GM23248 (cell line): ENCODE measurements around the gene PGPEP1. TPM values are rescaled to one million over a fixed set of nuclear protein-coding genes. Genes with fewer than 3 reads are reported as not detected.

Experiments
- DNase-seq: peaks from one replicate; pipeline ENCODE4 v3.0.0-alpha.2; 2015
- H2AFZ ChIP-seq: fragments of 200-600 bp; sonication (generic); 2 replicates; pipeline ENCODE4 v1.6.1; 2016; ENCODE audit warnings: antibody characterized with exemption
- H3F3A ChIP-seq: fragments of 200-600 bp; sonication (generic); 2 replicates; pipeline ENCODE4 v1.6.1; 2016; ENCODE audit warnings: mild to moderate bottlenecking, antibody characterized with exemption, mixed run types; ENCODE audit not compliant: insufficient read depth
- H3K27ac ChIP-seq: fragments of 200-600 bp; sonication (generic); 2 replicates; pipeline ENCODE4 v1.5.1; 2016; ENCODE audit warnings: mild to moderate bottlenecking
- H3K27me3 ChIP-seq: fragments of 200-600 bp; sonication (generic); replicated peaks from 2 replicates; pipeline ENCODE4 v1.6.1; 2016; ENCODE audit warnings: mild to moderate bottlenecking; ENCODE audit not compliant: insufficient read depth
- H3K36me3 ChIP-seq: fragments of 200-600 bp; sonication (generic); 2 replicates; pipeline ENCODE4 v1.6.1; 2016; ENCODE audit warnings: low read depth, mild to moderate bottlenecking
- H3K4me1 ChIP-seq: fragments of 200-600 bp; sonication (generic); 2 replicates; pipeline ENCODE4 v1.6.1; 2016; ENCODE audit warnings: mild to moderate bottlenecking; ENCODE audit not compliant: insufficient read depth
- H3K4me2 ChIP-seq: fragments of 200-600 bp; sonication (generic); one replicate; pipeline ENCODE4 v1.6.1; 2016; ENCODE audit warnings: mild to moderate bottlenecking; ENCODE audit not compliant: unreplicated experiment
- H3K4me3 ChIP-seq: fragments of 200-600 bp; sonication (generic); 2 replicates; pipeline ENCODE4 v1.5.1; 2016; ENCODE audit warnings: mild to moderate bottlenecking
- H3K79me2 ChIP-seq: fragments of 200-600 bp; sonication (generic); 2 replicates; pipeline ENCODE4 v1.6.1; 2016; ENCODE audit warnings: mild to moderate bottlenecking; ENCODE audit not compliant: insufficient read depth
- H3K9ac ChIP-seq: fragments of 200-600 bp; sonication (generic); 2 replicates; pipeline ENCODE4 v1.6.1; 2016; ENCODE audit warnings: mild to moderate bottlenecking
- H3K9me2 ChIP-seq: fragments of 200-600 bp; sonication (generic); 2 replicates; pipeline ENCODE4 v1.6.1; 2016; ENCODE audit warnings: mixed run types, mild to moderate bottlenecking, moderate library complexity; ENCODE audit not compliant: insufficient read depth
- H3K9me3 ChIP-seq: fragments of 200-600 bp; sonication (generic); one replicate; pipeline ENCODE4 v1.6.1; 2017; ENCODE audit warnings: low read depth
- H4K20me1 ChIP-seq: fragments of 200-600 bp; sonication (generic); 2 replicates; pipeline ENCODE4 v1.6.0; 2016; ENCODE audit not compliant: insufficient read depth
- EZH2 ChIP-seq: fragments of 200-600 bp; sonication (generic); IDR thresholded peaks from 2 replicates; pipeline ENCODE4 v1.6.1; 2018; ENCODE audit warnings: antibody characterized with exemption, mild to moderate bottlenecking; ENCODE audit not compliant: insufficient read depth, poor library complexity, severe bottlenecking
- EZH2phosphoT487 ChIP-seq: fragments of 200-600 bp; sonication (generic); IDR thresholded peaks from 2 replicates; pipeline ENCODE4 v1.6.1; 2018; ENCODE audit warnings: antibody characterized with exemption, moderate library complexity, mild to moderate bottlenecking, low read depth; ENCODE audit not compliant: insufficient read depth
- WGBS, 2 experiments: methylation state at CpG; one replicate each; pipeline ENCODE4 v1.1.6; 2015 to 2017; ENCODE audit warnings: low lambda C conversion rate in 2 of 2, low coverage in 1 of 2; ENCODE audit errors: missing lambda C conversion rate in 2 of 2; 5-methylcytosine and 5-hydroxymethylcytosine counted together
- in situ Hi-C: fragments of 300-500 bp; cut with MboI; formaldehyde crosslinking; loops from 2 replicates; pipeline ENCODE4 v1.15.0; 2020
- polyA plus RNA-seq: library from polyadenylated mRNA; unstranded; fragments of >200 nt; fragmentation: Nextera tagmentation; extraction: Ambion mirVana; gene quantifications from 2 replicates; pipeline ENCODE4 v1.2.1, GENCODE V29; 2016
- total RNA-seq: library from RNA; depleted of rRNA; stranded (reverse); fragments of >200 nt; shearing (Covaris generic); gene quantifications from 2 replicates; pipeline ENCODE4 v1.2.3, GENCODE V29; 2014

Gene PGPEP1
- total and polyA plus RNA-seq, 2 experiments from 2014 or later = 12.0 to 14.5 TPM

DNA sequence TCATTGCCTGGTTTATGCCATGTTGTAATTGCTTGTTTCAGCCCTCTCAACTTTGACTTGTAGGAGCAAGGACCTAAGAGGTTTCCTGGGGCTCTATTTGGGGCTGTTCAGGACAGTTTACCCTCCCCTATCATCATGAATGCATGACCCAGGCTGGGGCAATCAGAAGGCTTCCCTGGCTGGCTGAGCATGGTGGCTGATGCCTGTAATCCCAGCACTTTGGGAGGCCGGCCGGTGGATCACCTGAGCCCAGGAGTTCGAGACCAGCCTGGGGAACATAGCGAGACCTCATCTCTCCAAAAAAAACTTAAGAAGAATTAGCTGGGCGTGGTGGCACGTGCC, 11.4 kb upstream of the PGPEP1 start:
- 48 to 61% methylated on average over 6 of the region's 6 CpGs for WGBS, 2 experiments
- in situ Hi-C loops = no loop called here
- H3K27ac ChIP-seq = peak overlapping the region; percentile 56

GRCh38 chr19:18330868-18331267, 9.5 kb upstream of the PGPEP1 start:
- no peak for DNase-seq
- H3K27ac ChIP-seq = no peak overlapping the region
- H3K4me3 ChIP-seq = no peak overlapping the region
- H3K36me3 ChIP-seq = no peaks in the 10 kb centered on the region
- no peaks in the 10 kb centered on the region for H3K9me2 ChIP-seq
- in situ Hi-C loops = no loop called here
- peaks cover 6% of the 10 kb centered on the region; the same call in 1 of the 2 replicates for H3K4me1 ChIP-seq
- no peaks in the 10 kb centered on the region for H3K9me3 ChIP-seq
- H3K4me2 ChIP-seq = no peak overlapping the region
- H3F3A ChIP-seq = peaks cover 12% of the 10 kb centered on the region
- TF ChIP-seq EZH2 (no peak), EZH2phosphoT487 (no peak)
- no peak overlapping the region for H2AFZ ChIP-seq
- no peaks in the 10 kb centered on the region for H4K20me1 ChIP-seq
- no peak overlapping the region for H3K9ac ChIP-seq
- WGBS, 2 experiments = 57 to 62% methylated on average over 9 of the region's 9 CpGs
- no peaks in the 10 kb centered on the region for H3K27me3 ChIP-seq
- no peaks in the 10 kb centered on the region for H3K79me2 ChIP-seq

More for the DNA sequence above, 11.4 kb upstream of the PGPEP1 start:
- Histone ChIP-seq H3K36me3 (no peaks in the 10 kb centered on the region), H3K4me3 (peak overlapping the region; percentile 67), H3K4me2 (peak overlapping the region; percentile 93), H3F3A (peaks cover 17% of the 10 kb centered on the region), H3K4me1 (peaks cover 8% of the 10 kb centered on the region), H3K9me2 (no peaks in the 10 kb centered on the region), H4K20me1 (no peaks in the 10 kb centered on the region), H3K9me3 (no peaks in the 10 kb centered on the region), H3K9ac (peak overlapping the region; percentile 67), H3K79me2 (no peaks in the 10 kb centered on the region), H3K27me3 (no peaks in the 10 kb centered on the region), H2AFZ (peak overlapping the region; percentile 94)
- DNase-seq = no peak
- no peak for TF ChIP-seq EZH2phosphoT487
- no peak for TF ChIP-seq EZH2

GRCh38 chr19:18332917-18333530, 7.4 kb upstream of the PGPEP1 start:
- H3K79me2 ChIP-seq = no peaks in the 10 kb centered on the region
- in situ Hi-C loops = no loop called here
- no peak overlapping the region for H3K9ac ChIP-seq
- H3K36me3 ChIP-seq = no peaks in the 10 kb centered on the region
- no peaks in the 10 kb centered on the region for H3K9me2 ChIP-seq
- no peaks in the 10 kb centered on the region for H3K27me3 ChIP-seq
- TF ChIP-seq EZH2 (no peak), EZH2phosphoT487 (no peak)
- WGBS, 2 experiments = 59 to 63% methylated on average over 14 to 15 of the region's 15 CpGs
- H3K9me3 ChIP-seq = no peaks in the 10 kb centered on the region
- H3K4me3 ChIP-seq = no peak overlapping the region
- no peak for DNase-seq
- no peak overlapping the region for H3K4me2 ChIP-seq
- peaks cover 12% of the 10 kb centered on the region for H3F3A ChIP-seq
- H4K20me1 ChIP-seq = no peaks in the 10 kb centered on the region
- H3K4me1 ChIP-seq = peaks cover 6% of the 10 kb centered on the region; the same call in 1 of the 2 replicates
- H2AFZ ChIP-seq = no peak overlapping the region
- no peak overlapping the region for H3K27ac ChIP-seq

DNA sequence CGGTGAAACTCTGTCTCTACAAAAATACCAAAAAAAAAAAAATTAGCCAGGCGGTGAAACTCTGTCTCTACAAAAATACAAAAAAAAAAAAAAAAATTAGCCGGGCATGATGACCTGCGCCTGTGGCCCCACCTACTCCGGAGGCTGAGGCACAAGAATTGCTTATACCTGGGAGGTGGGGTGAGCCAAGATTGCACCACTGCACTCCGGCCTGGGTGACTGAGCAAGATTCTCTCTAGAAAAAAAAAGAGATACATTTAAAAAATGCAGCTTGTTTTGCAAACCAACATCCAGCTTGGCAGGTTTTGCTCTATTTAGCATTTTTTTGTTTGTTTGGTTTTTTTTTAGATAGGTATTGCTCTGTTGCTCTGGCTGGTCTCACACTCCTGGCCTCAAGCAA, 6.7 kb upstream of the PGPEP1 start:
- DNase-seq = no peak
- TF ChIP-seq EZH2 (no peak), EZH2phosphoT487 (no peak)
- Histone ChIP-seq H3K36me3 (no peaks in the 10 kb centered on the region), H3K4me1 (peaks cover 6% of the 10 kb centered on the region; the same call in 1 of the 2 replicates), H4K20me1 (no peaks in the 10 kb centered on the region), H3K4me3 (no peak overlapping the region), H3K79me2 (no peaks in the 10 kb centered on the region), H3K9ac (no peak overlapping the region), H3K9me3 (no peaks in the 10 kb centered on the region), H2AFZ (no peak overlapping the region), H3F3A (peaks cover 10% of the 10 kb centered on the region), H3K27ac (no peak overlapping the region), H3K9me2 (no peaks in the 10 kb centered on the region), H3K27me3 (no peaks in the 10 kb centered on the region), H3K4me2 (no peak overlapping the region)
- in situ Hi-C loops = no loop called here
- WGBS, 2 experiments = 81 to 83% methylated on average over 6 of the region's 6 CpGs
